Lower lobe of right lung (tissue), 2 donors: Measurements from ENCODE around the gene AMBN. TPM values are rescaled to one million over a fixed set of nuclear protein-coding genes. Genes with fewer than 3 reads are reported as not detected.

Experiments
- ATAC-seq, 2 donors: fragments of 200-7000 bp; cut with Tn5 transposase; one replicate each; pipeline ENCODE4 v1.9.1; 2020 to 2022; ENCODE audit warnings: mild to moderate bottlenecking in 2 of 2, moderate library complexity in 2 of 2
- DNase-seq: peaks from one replicate; pipeline ENCODE4 v3.0.0-alpha.2; 2020
- H3K27ac ChIP-seq: fragments of 200-600 bp; one replicate; pipeline ENCODE4 v1.8.0; 2022
- H3K27me3 ChIP-seq: fragments of 200-600 bp; one replicate; pipeline ENCODE4 v1.8.0; 2022; ENCODE audit warnings: low read depth
- H3K36me3 ChIP-seq: fragments of 200-600 bp; one replicate; pipeline ENCODE4 v1.8.0; 2022; ENCODE audit warnings: mild to moderate bottlenecking
- H3K4me1 ChIP-seq: fragments of 200-600 bp; one replicate; pipeline ENCODE4 v1.8.0; 2022
- H3K4me3 ChIP-seq: fragments of 200-600 bp; one replicate; pipeline ENCODE4 v1.8.0; 2022; ENCODE audit warnings: mild to moderate bottlenecking
- H3K9me3 ChIP-seq: fragments of 200-600 bp; one replicate; pipeline ENCODE4 v1.8.0; 2022
- intact Hi-C: fragments of 100-400 bp; cut with DNase I; formaldehyde crosslinking; loops from one replicate; pipeline ENCODE4 v1.11.0; 2022
- total RNA-seq: library from RNA; stranded (reverse); fragmentation: NEBNext Ultra II Directional; extraction: Animal tissue kit (Norgen Biotek cat#: 25700); gene quantifications from one replicate; pipeline ENCODE4 v1.2.1, GENCODE V29; 2021
- TF ChIP-seq, protein P1 (sequence below): fragments of 200-600 bp; IDR thresholded peaks from one replicate; pipeline ENCODE4 v1.8.0; 2022; ENCODE audit warnings: antibody characterized with exemption, mild to moderate bottlenecking
- donor health status: DM: no; HTN: yes; CAD: no; lungs with severe emphysema.

AMBN gene
- total RNA-seq, 1 donor from 2014 or later: not detected

DNA sequence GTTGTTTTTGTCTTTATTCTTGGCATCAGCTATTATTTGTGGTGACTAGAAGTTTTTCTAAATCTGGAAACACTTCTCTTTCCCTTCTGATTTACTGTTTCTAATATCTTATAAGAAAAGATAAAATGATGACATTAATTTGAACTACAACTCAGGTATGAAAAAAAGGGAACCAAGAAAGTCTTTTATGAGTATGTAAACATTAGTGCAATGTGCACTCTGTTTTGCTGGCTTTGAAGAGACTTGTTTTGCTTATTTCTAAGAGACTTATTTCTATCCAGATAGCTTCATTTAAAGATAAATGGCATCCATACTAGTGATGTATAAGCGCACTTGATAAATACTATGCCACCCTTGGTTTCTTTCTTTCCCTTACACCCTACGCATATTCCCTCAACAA lies 10.1 kb upstream of the AMBN start:
- H3K9me3 ChIP-seq: no peaks in the 10 kb centered on the region
- DNase-seq (no peak), ATAC-seq (no peak)
- TF ChIP-seq, protein P1, sequence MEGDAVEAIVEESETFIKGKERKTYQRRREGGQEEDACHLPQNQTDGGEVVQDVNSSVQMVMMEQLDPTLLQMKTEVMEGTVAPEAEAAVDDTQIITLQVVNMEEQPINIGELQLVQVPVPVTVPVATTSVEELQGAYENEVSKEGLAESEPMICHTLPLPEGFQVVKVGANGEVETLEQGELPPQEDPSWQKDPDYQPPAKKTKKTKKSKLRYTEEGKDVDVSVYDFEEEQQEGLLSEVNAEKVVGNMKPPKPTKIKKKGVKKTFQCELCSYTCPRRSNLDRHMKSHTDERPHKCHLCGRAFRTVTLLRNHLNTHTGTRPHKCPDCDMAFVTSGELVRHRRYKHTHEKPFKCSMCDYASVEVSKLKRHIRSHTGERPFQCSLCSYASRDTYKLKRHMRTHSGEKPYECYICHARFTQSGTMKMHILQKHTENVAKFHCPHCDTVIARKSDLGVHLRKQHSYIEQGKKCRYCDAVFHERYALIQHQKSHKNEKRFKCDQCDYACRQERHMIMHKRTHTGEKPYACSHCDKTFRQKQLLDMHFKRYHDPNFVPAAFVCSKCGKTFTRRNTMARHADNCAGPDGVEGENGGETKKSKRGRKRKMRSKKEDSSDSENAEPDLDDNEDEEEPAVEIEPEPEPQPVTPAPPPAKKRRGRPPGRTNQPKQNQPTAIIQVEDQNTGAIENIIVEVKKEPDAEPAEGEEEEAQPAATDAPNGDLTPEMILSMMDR: no peak
- intact Hi-C loops: no loop called here
- H3K4me1 ChIP-seq: no peaks in the 10 kb centered on the region
- H3K36me3 ChIP-seq: no peaks in the 10 kb centered on the region
- H3K27ac ChIP-seq: no peak overlapping the region
- H3K27me3 ChIP-seq: no peaks in the 10 kb centered on the region
- no peak overlapping the region for H3K4me3 ChIP-seq

DNA sequence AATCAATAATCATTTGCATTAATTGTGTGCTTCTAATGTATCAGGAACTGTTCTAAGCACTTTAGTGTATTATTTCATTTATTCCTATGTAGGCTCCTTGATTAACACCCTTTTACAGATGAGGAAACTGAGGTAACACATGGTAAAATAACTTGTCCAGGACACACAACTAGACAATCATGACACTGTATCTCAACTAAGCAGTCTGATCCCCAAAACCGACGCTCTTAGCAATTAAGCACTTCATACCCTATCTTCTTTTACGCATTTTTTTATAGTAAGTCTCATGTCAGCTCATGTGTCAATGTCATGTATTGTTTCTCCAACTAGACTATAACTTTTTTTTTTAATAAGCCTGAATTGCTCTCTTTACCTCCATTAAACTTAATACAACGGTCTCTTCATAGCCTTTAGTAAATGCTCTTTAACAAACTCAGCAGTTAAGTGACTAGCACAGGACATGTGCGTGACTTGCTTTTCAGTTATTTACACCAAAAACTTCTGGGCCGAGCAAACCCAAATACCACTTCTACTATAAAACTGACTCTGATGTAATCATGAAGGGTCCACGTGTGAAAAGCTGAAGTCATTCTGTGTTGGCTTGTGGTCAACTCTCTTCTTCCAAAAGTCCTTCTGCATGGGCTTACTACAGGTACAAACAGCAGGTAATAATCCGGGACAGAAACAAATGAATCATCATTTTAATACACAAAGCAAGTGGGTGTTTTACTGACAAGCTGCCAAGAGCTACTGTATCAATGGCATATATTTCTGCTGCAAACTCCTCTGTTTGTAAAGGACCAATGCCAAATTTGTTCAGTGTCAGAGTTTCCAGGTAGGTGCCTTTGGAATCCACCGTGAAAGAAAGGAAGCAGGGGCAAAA lies 7.9 kb upstream of the AMBN start:
- H3K27ac ChIP-seq: no peak overlapping the region
- ATAC-seq (peak; percentile 21 to 85), DNase-seq (no peak)
- TF ChIP-seq, protein P1: no peak
- H3K9me3 ChIP-seq: no peaks in the 10 kb centered on the region
- H3K4me3 ChIP-seq: no peak overlapping the region
- no peaks in the 10 kb centered on the region for H3K36me3 ChIP-seq
- H3K4me1 ChIP-seq: no peaks in the 10 kb centered on the region
- H3K27me3 ChIP-seq: no peaks in the 10 kb centered on the region
- intact Hi-C loops: no loop called here

DNA sequence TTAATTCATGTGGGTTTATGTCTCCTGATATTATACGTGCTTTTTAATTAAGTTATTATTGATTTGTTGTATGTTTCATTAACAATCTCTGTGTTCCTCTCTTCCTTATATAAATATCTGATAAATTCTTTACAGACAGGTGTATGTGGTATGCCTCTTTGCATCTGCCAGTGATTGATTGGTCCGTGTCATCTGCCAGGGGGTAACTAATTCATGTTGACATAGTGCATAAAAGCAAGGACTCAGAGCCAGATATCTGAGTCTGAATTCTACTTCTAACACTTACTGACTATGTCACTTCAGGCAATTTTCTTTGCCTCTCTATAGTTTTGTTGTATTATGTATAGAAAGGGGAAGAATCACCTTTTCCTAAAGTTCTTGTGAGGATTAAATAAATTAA lies 5.2 kb upstream of the AMBN start:
- Histone ChIP-seq H3K9me3 (no peaks in the 10 kb centered on the region), H3K36me3 (no peaks in the 10 kb centered on the region), H3K27ac (no peak overlapping the region), H3K4me1 (no peaks in the 10 kb centered on the region), H3K27me3 (no peaks in the 10 kb centered on the region), H3K4me3 (no peak overlapping the region)
- TF ChIP-seq, protein P1: no peak
- intact Hi-C loops: no loop called here
- DNase-seq: no peak
- no peak for ATAC-seq

DNA sequence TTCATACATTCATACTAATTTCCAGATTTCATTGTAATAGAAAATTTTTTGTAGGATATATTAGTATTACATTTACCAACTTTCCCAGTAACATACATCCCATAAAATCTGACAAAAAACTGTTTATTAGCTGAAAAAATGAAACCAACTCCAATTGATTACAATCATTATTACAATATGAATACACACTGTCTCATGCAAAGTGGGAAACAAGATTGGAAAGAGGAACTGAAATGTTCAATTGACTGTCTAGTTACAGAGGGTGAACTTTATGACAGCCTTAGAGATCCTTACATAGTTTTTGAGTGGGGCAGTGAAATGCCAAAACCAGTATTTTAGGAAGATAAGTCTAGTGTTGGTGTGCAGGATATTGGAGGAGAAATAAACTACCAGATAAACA lies 2.3 kb upstream of the AMBN start:
- TF ChIP-seq, protein P1: no peak
- H3K9me3 ChIP-seq: no peaks in the 10 kb centered on the region
- H3K36me3 ChIP-seq: no peaks in the 10 kb centered on the region
- DNase-seq (no peak), ATAC-seq (no peak)
- no peaks in the 10 kb centered on the region for H3K4me1 ChIP-seq
- no peaks in the 10 kb centered on the region for H3K27me3 ChIP-seq
- no peak overlapping the region for H3K27ac ChIP-seq
- no peak overlapping the region for H3K4me3 ChIP-seq
- intact Hi-C loops: no loop called here

DNA sequence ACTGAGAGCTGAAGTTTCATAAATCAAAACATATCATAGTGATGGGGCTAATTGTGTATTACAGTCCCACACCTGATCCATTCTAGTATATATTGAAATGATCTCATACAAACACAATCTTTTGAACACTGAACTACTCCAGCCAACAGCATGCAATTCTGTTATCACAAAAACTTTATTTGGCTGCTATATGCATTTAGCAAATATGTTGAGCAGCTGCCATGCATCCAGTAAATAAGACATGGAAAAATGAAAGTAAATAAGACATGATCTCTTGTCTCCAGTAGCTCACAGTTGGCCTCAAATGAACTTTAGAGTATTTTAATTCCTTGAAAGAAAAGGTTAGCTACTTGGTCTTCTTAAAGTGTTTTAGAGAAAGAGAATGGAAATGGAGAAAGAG lies 2.1 kb downstream of the AMBN start:
- DNase-seq (no peak), ATAC-seq (no peak)
- Histone ChIP-seq H3K4me3 (no peak overlapping the region), H3K9me3 (no peaks in the 10 kb centered on the region), H3K27me3 (no peaks in the 10 kb centered on the region), H3K4me1 (no peaks in the 10 kb centered on the region), H3K27ac (no peak overlapping the region), H3K36me3 (no peaks in the 10 kb centered on the region)
- intact Hi-C loops: no loop called here
- TF ChIP-seq, protein P1: no peak
